ENCODE results near the gene FMNL2.

FMNL2 gene

GRCh38 chr2:152339556-152340286 is 4.7 kb downstream of the FMNL2 start:
- DNase-seq = no peak

GRCh38 chr2:152342259-152343046 is 7.5 kb downstream of the FMNL2 start:
- DNase-seq = no peak

GRCh38 chr2:152343426-152343825 is 8.5 kb downstream of the FMNL2 start:
- DNase-seq = no peak

DNA sequence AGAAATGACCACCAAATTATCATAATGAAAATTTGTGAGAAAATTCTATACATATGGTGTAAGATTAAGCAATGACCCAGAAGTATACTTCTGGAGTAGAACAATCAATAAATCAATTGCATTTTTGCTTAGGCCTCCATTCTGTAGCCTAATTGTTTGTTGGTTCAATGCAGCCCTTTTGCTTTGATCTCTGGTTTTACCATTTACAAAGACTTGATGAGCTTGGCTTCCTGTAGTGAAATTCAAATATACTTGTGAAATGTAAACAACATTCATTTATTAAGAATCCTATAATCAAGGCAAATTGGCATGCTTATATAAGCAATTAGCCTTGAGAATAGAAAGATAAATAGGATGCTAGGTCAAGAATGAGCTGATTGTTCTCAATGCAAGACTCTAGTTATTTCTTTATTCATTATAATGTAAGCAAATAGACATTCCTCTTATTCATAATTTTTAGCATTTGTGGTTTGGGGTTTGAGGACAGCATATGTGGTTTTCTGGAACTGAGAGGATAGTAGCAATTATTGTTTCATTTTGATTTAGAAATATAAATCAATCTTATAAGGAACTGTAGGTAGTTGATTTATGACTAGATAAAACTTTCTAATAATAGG is 9.7 kb downstream of the FMNL2 start:
- no peak for DNase-seq

GRCh38 chr2:152347076-152347475 is 12.1 kb downstream of the FMNL2 start:
- DNase-seq = no peak

DNA sequence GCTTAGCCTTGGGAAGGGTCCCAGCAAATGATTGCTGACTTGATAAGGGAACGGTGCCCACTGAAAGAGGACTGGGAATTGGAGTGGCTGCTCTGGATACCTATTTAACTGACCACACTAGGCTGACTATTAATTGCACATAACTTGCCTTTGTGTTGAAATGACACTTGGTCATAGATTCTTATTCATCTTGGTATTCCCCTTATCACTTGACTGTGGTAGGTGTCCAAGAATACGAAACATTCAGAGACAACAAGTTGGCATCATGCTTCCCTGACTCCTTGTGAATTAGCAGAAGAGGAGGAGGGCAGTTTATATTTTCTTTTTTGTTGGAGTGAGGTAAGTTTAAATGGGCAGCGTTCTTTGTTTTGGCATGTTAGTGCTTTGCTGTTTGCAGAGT is 13.4 kb downstream of the FMNL2 start:
- DNase-seq = no peak

GRCh38 chr2:152349416-152349815 is 14.4 kb downstream of the FMNL2 start:
- no peak for DNase-seq

DNA sequence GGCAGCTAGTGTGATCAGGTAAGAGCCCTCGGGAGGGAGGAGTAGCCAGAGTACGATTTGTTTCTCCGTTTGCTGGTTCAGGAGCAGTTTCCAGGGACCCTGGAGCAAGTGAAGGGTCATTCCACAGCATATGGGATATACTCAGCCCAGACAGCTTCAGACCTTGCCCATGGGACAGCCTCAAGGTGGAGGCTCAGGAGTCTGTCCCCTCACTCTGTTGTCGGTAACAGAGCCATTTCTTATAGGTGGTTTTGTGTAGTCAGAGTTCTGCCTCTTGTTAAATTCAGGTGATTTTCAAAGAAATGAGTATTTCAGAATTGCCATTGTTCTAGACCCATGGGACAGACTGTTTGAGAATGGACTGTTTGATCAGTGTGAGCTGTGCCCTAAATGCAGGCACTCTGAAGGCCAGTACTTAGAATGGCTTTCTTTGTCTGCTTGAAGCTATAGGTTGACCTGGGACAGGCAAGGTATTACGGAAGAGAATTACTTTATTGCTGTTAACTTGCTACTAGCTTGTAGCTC is 15.2 kb downstream of the FMNL2 start:
- no peak for DNase-seq

DNA sequence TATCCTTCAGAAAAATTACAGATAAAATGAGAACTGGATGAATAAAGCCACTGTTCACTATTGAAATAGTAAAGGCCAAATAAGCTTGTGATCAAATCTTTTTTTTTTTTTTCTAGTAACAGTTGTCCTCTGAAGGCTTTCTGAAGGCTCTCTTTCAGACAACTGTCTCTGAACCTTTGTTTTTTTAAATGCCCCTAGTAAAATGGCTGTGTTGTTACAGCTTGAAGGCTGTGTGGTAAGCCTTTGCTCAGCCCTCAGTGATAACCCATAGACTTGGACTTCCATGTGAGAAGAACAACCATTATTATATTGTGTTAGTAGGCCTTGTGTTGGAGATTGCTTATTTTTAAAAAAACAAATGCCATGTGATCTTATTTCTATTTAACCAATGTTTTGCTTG is 17.6 kb downstream of the FMNL2 start:
- no peak for DNase-seq

DNA sequence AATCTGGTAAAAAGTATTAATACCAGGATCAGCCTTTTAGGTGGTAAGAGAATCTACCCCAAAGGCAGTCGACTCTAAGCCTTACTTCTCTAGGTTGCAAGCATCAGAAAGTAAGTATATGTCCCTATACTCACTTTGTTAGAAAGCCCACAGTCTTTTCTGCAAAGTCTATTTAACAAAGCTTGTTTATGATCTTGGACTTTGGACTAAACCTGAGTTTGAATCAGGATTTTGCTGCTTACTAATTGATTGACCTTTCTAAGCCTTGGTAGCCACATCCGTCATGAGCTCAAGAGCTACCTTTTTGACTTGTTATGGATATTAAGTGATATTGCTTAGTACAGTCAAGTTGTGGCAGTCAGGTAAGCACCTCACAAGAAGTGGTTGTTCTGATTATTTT is 18.4 kb downstream of the FMNL2 start:
- DNase-seq = no peak

DNA sequence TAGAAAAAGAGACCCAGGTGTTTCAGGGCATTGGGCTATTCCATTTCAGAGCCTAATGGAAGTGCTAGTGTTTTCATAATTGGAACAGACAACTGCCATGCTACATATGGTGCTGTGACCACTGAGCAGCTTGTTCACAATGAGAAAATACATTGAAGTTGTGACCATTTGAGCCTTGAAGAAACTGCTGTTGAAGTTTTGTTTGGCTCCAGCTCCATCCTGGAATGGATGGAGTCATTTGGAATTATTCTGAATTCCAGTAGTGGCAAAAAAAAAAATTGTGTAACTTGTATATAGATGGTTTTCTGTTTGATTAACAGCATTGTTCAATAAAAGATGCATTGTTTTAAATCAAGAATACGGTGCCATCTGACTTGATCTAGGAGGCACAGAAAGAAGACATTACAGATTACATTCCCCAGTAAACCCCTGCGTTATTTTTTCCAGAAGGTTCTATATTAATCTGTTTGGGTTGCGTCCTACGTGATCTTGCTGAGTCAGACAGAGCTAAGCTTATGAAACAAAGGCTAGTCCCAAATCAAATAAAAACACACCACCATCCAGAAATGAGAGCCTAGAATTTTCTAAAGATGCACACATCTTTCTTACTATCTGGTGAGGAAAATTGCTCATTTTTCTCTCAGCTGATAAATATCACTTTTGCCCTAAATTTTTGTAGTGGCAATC is 19.2 kb downstream of the FMNL2 start:
- DNase-seq = no peak

GRCh38 chr2:152354909-152355308 is 19.9 kb downstream of the FMNL2 start:
- DNase-seq = no peak

GRCh38 chr2:152355409-152355831 is 20.4 kb downstream of the FMNL2 start:
- no peak for DNase-seq

DNA sequence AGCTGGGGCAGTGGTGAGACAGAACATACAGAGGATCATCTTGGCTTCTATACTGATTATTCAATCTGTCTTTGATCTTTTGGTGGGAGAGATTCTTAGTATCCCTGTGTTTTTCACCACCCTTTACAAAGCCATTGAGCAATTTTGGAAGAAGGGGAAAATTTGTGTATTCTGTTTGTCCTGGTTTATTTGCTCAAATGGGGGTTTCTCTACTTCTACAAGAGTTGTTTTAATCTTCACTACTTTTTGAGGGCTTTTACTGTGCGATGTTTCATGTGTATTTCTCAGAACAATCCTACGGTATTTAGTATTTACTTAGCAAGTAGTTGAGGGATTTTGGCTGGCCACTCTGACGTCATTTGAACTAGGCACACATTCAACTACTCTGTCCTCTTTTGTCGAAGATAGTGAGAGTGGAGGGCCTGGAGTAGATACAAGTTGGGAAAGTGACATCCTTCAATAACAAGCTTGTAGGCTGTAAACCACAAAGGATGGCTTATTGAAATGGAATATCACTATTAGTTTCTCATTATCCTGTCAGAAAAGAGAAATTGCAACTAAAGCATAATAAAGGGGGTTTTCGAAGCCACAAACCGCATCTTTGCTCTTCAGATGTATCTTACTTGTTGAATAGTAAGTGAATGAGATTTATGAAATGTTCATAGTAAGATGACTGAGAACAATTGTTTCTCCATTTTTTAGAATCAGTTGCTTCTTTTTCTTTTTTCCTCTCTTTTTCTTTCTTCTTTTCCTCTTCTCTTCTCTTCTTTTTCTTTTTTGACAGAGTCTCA is 24.8 kb downstream of the FMNL2 start:
- no peak for DNase-seq

DNA sequence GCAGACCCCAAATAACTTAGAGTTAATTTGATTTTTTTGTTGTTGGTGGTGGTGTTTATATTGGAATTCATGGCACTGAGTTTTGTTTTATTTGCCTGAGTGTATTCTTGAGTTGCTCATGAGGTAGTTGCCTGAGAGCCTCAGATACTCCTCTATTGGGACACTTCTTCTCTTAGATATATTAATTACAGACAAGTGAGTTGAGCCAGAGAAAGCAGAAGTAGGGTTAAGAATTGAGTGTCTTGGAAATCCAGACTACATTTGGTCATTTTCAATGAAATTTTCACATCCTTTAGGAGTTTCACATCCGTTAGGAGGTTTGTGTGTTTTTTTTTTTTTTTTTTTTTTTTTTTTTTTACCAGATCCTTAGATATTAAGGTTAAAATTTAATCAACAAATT is 29.0 kb downstream of the FMNL2 start:
- no peak for DNase-seq

DNA sequence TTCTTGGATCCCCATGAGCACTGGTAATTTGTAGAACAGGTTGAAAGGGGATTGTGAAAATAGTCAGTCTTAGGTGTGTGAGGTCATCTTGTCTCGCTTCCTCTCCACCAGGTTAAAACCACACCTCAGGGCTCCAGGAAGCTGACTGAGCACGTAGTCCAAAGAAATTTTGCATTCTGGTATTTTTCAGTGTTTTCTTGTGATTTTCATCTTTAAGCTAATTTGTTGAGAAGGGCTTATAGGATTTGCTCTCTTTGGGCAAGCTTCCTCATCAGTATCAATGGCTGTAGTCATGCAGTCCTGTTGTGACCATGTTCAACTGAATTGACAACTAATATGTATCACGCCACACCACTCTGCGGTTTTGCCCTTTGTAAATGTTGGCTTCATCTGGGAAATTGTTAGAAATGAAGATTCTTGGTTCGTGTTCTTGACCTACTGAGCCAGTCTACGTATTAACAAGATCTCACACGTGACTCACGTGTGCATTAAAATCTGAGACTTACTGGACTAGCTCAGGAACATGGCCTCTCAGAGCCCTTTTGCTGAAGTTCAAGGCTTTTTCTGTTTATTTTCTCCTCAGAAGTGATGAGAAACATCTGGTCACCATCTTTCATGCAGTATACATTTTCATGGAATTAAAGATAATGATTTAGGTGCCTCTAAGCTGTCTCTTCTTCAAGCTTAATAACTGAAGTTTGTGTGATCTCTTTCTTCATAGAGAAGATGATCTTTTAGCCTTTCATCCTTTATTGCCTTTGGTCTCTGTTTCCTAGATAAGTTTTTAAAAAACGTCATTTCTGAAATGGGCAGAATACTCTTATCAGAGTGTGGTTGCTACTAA is 32.8 kb downstream of the FMNL2 start:
- DNase-seq = no peak

DNA sequence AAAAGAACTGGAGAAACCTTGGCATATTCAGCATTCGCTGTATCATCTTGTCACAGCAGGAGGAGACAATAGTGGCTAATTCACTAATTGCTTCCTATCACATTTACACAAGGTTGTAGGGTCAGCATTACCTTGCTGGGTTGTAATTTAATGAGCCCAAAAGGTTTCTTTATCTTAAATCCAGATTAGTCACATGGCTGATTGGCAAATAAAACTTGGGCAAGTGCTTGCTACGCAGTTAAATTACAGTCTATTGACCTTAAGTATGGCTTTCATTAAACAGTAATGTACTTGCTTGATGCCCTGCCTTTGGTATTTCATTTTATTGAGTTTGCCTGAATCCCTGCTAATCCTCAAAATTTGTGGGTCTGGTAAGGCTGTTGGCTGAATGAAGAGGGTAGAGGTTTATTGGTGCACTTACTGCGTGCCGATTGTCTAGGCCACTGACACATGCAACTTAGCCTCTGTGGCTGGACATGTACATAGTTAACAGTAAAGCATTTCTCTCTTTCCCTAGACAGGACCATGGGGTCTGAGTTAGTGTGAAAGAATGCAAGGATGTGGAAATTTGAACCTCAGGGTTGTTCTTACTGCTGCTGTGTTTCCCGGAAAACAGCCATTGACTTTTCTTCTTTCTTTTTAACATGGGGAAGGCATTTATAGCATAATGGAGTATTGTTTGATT is 34.3 kb downstream of the FMNL2 start:
- no peak for DNase-seq

GRCh38 chr2:152370783-152371182 is 35.8 kb downstream of the FMNL2 start:
- DNase-seq = no peak

GRCh38 chr2:152372438-152372984 is 37.5 kb downstream of the FMNL2 start:
- DNase-seq = no peak

DNA sequence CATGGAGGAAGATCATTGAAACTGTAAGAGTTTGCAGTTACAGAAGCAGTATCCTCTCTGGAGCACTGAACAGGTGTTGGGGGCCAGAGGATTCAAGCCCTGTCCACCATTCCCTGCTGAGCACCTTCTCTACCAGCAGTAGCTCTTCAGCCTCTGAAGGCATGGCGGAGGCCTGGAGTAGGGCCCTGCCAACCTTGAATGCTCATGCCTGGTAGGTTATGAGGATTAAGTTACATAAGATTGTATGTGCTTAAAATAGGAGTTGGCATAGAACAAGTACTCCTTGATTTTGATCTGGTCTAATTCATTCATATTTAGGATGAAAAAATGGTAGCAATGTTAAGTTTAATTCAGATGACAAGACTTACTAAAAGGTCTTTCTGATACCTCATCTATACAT is 40.2 kb downstream of the FMNL2 start:
- no peak for DNase-seq
